H1 (cell line): ENCODE results near the gene DIAPH1. TPM values are rescaled to one million over a fixed set of nuclear protein-coding genes. Genes with fewer than 3 reads are reported as not detected.
A peak's percentile ranks its signal among the peaks of the same experiment; 100 is the strongest.

Experiments
- BACH1 ChIP-seq: IDR thresholded peaks from 2 replicates; pipeline ENCODE4 v1.6.1; 2012; ENCODE audit warnings: low read length, improper control_type of control experiment
- CBX5 ChIP-seq: fragments of 300-800, 300-1000 bp; sonication (generic); IDR thresholded peaks from 2 replicates; pipeline ENCODE4 v1.7.1; 2016; ENCODE audit warnings: antibody characterized with exemption, low read length, low read depth
- CEBPB ChIP-seq: IDR thresholded peaks from 2 replicates; pipeline ENCODE4 v1.6.1; 2012; ENCODE audit warnings: low read depth, low read length
- CREB1 ChIP-seq: IDR thresholded peaks from 2 replicates; pipeline ENCODE4 v1.6.1; 2012; ENCODE audit warnings: inconsistent platforms
- EZH2 ChIP-seq: fragments of 200-600 bp; sonication (generic); IDR thresholded peaks from 2 replicates; pipeline ENCODE4 v1.7.1; 2012; ENCODE audit warnings: low read depth, mild to moderate bottlenecking, moderate library complexity, low read length, inconsistent platforms; ENCODE audit not compliant: severe bottlenecking
- GABPA ChIP-seq: IDR thresholded peaks from 2 replicates; pipeline ENCODE4 v1.6.1; 2011; ENCODE audit warnings: mild to moderate bottlenecking, low read length, moderate library complexity, borderline replicate concordance; ENCODE audit not compliant: insufficient read depth
- HDAC2 ChIP-seq, 2 experiments: fragments of 300-600 bp in 1 of 2; sonication (generic) in 1 of 2; IDR thresholded peaks; 2 replicates each; pipeline ENCODE4 v1.6.1; 2011 to 2012; ENCODE audit warnings: low read depth in 2 of 2, low read length in 2 of 2, mild to moderate bottlenecking in 2 of 2, moderate library complexity in 2 of 2, borderline replicate concordance in 1 of 2, inconsistent platforms in 1 of 2
- HDAC6 ChIP-seq: IDR thresholded peaks from one replicate; pipeline ENCODE4 v1.7.1; 2012; ENCODE audit warnings: low read depth, mild to moderate bottlenecking, inconsistent platforms, low read length, moderate library complexity
- JUND ChIP-seq: IDR thresholded peaks from 2 replicates; pipeline ENCODE4 v1.6.1; 2011; ENCODE audit warnings: mild to moderate bottlenecking, improper control_type of control experiment, low read length
- PHF8 ChIP-seq: fragments of 200-600 bp; sonication (generic); conservative IDR thresholded peaks from 2 replicates; pipeline ENCODE4 v1.7.1; 2012; ENCODE audit warnings: low read depth, mild to moderate bottlenecking, inconsistent platforms, low read length, moderate library complexity
- SIRT6 ChIP-seq: IDR thresholded peaks from one replicate; pipeline ENCODE4 v1.7.1; 2012; ENCODE audit warnings: low read length, inconsistent platforms
- SP2 ChIP-seq: IDR thresholded peaks from 2 replicates; pipeline ENCODE4 v1.6.1; 2012; ENCODE audit warnings: mild to moderate bottlenecking, low read length, inconsistent platforms
- SRF ChIP-seq: IDR thresholded peaks from 2 replicates; pipeline ENCODE4 v1.6.1; 2011; ENCODE audit warnings: mild to moderate bottlenecking, low read depth, low read length, moderate library complexity
- SUZ12 ChIP-seq: fragments of 200-600 bp; sonication (generic); IDR thresholded peaks from 2 replicates; pipeline ENCODE4 v1.6.1; 2012; ENCODE audit warnings: mild to moderate bottlenecking, inconsistent platforms, low read length, moderate library complexity, mixed read lengths
- TAF1 ChIP-seq: IDR thresholded peaks from 2 replicates; pipeline ENCODE4 v1.6.1; 2011; ENCODE audit warnings: mild to moderate bottlenecking, low read depth, low read length
- TAF7 ChIP-seq: optimal IDR thresholded peaks from 2 replicates; pipeline ENCODE3; 2011; ENCODE audit warnings: low read depth, mild to moderate bottlenecking, inconsistent platforms, low read length, moderate library complexity, borderline replicate concordance
- TBP ChIP-seq: IDR thresholded peaks from 2 replicates; pipeline ENCODE4 v1.6.1; 2011; ENCODE audit warnings: low read depth, low read length, improper control_type of control experiment
- TCF12 ChIP-seq: IDR thresholded peaks from 2 replicates; pipeline ENCODE4 v1.6.1; 2011; ENCODE audit warnings: low read depth, mild to moderate bottlenecking, low read length
- USF2 ChIP-seq: IDR thresholded peaks from 2 replicates; pipeline ENCODE4 v1.6.1; 2011; ENCODE audit warnings: low read length, improper control_type of control experiment
- polyA plus RNA-seq, 7 experiments: library from polyadenylated mRNA; depleted of rRNA in 3 of 7; stranded (reverse) in 5 of 7; unstranded in 2 of 7; fragments of >200 nt in 5 of 7; fragments of 200-250 nt in 2 of 7; gene quantifications; 1 replicate in 5 of 7; 2 replicates in 1 of 7; 4 replicates in 1 of 7; pipeline versions ENCODE4 v1.2.1 to v1.2.3, GENCODE V29; 2011 to 2013; ENCODE audit warnings: missing spikeins in 2 of 7, mixed read lengths in 2 of 7
- total RNA-seq: library from RNA; stranded (reverse); fragmentation: NEBNext Ultra II Directional; extraction: Animal tissue kit (Norgen Biotek cat#: 25700); gene quantifications from 2 replicates; pipeline ENCODE4 v1.2.1, GENCODE V29; 2021
- TF ChIP-seq, protein P1 (sequence below), 3 experiments: IDR thresholded peaks; 1 replicate in 2 of 3; 2 replicates in 1 of 3; pipeline versions ENCODE4 v1.5.1 to v1.6.1; 2011; ENCODE audit warnings: low read length in 3 of 3, mild to moderate bottlenecking in 3 of 3, inconsistent platforms in 2 of 3, low read depth in 1 of 3, moderate library complexity in 1 of 3; ENCODE audit not compliant: insufficient read depth in 1 of 3; ENCODE audit errors: control extremely low read depth in 1 of 3
- TF ChIP-seq, protein P2 (sequence below): IDR thresholded peaks from 2 replicates; pipeline ENCODE4 v1.6.1; 2011; ENCODE audit warnings: low read depth, mild to moderate bottlenecking, low read length; ENCODE audit not compliant: insufficient read depth

The DIAPH1 gene
- total and polyA plus RNA-seq, 2 of the 8 experiments (the other 6 are each of a cell fraction or from before 2014, with no cell fraction given) = 61.2 to 114 TPM

GRCh38 chr5:141484641-141485311, 134.0 kb downstream of the DIAPH1 start, which contains the start of gene PCDHGC4 (continued):
- TF ChIP-seq TAF7 (peak; percentile 22), CREB1 (peak; percentile 68), TCF12 (no peak), TBP (0 out of 2 replicates have a peak, but pooled peaks have one; percentile 18), HDAC6 (no peak), SIRT6 (no peak), BACH1 (no peak), CEBPB (no peak), JUND (no peak), SP2 (no peak), SUZ12 (no peak), EZH2 (peak; percentile 47), SRF (no peak), USF2 (no peak), GABPA (no peak), PHF8 (0 out of 2 replicates have a peak, but pooled peaks have one; percentile 16), HDAC2 (IDR thresholded peaks at IDR 0.05; ENCODE audit: borderline replicate concordance in 1 of 2, low read depth in 2 of 2, low read length in 2 of 2) (peak in 1 of 2 experiments; percentile 78; a peak in 1 of 4 replicates), TAF1 (peak; percentile 42; the same call in 1 of the 2 replicates), CBX5 (no peak)
- TF ChIP-seq, protein P1, sequence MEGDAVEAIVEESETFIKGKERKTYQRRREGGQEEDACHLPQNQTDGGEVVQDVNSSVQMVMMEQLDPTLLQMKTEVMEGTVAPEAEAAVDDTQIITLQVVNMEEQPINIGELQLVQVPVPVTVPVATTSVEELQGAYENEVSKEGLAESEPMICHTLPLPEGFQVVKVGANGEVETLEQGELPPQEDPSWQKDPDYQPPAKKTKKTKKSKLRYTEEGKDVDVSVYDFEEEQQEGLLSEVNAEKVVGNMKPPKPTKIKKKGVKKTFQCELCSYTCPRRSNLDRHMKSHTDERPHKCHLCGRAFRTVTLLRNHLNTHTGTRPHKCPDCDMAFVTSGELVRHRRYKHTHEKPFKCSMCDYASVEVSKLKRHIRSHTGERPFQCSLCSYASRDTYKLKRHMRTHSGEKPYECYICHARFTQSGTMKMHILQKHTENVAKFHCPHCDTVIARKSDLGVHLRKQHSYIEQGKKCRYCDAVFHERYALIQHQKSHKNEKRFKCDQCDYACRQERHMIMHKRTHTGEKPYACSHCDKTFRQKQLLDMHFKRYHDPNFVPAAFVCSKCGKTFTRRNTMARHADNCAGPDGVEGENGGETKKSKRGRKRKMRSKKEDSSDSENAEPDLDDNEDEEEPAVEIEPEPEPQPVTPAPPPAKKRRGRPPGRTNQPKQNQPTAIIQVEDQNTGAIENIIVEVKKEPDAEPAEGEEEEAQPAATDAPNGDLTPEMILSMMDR (IDR thresholded peaks at IDR 0.05; ENCODE audit: control extremely low read depth in 1 of 3, insufficient read depth in 1 of 3, low read depth in 1 of 3, low read length in 3 of 3) = peak in 1 of 3 experiments; percentile 5; a peak in 1 of 4 replicates
- TF ChIP-seq, protein P2, sequence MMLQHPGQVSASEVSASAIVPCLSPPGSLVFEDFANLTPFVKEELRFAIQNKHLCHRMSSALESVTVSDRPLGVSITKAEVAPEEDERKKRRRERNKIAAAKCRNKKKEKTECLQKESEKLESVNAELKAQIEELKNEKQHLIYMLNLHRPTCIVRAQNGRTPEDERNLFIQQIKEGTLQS = no peak
